ENCODE results near the gene DGKE.
A peak's percentile ranks its signal among the peaks of the same experiment; 100 is the strongest.

DNA sequence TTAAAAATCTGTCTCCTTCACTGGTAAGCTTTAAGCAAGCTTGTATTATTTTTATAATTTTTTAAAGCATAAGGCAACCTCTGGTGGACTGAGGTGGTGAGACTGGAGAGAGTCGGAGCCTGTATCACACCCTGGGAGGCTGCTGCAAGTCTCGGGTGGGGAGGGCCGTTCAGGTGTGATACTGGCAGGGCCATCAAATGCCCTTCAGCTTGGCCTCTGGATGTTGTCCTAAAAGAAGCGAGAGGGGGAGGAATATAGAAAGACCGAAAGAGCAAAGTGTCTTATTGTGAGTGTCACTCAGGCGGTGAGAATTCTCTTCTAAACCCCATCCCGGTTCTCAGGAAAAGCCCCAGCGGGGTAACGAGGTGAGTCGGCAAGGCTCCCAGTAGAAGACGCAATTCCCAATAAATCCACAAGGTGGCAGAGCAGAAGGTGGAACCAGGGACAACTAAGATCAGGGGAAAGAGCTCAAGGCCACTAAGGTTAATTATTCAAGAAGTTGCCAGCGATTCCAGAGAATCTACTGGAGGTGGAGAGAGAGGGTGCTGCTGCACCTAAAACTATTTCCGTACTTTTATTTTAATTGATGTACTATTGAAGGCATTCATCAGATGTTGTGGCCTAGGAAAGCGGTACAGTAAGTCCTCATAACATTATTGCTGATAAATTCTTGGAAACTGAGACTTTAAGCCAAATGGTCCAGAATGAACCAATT, 14.4 kb upstream of the DGKE start:
- TF ChIP-seq, protein P1, sequence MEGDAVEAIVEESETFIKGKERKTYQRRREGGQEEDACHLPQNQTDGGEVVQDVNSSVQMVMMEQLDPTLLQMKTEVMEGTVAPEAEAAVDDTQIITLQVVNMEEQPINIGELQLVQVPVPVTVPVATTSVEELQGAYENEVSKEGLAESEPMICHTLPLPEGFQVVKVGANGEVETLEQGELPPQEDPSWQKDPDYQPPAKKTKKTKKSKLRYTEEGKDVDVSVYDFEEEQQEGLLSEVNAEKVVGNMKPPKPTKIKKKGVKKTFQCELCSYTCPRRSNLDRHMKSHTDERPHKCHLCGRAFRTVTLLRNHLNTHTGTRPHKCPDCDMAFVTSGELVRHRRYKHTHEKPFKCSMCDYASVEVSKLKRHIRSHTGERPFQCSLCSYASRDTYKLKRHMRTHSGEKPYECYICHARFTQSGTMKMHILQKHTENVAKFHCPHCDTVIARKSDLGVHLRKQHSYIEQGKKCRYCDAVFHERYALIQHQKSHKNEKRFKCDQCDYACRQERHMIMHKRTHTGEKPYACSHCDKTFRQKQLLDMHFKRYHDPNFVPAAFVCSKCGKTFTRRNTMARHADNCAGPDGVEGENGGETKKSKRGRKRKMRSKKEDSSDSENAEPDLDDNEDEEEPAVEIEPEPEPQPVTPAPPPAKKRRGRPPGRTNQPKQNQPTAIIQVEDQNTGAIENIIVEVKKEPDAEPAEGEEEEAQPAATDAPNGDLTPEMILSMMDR (IDR thresholded peaks at IDR 0.05), result peak; percentile 79
- no peak for TF ChIP-seq FOXJ3 (CRISPR knock-in tag; IDR thresholded peaks at IDR 0.05; ENCODE audit: borderline replicate concordance)
- no peak for TF ChIP-seq JUN (CRISPR knock-in tag; IDR thresholded peaks at IDR 0.05)
- TF ChIP-seq, protein P2, sequence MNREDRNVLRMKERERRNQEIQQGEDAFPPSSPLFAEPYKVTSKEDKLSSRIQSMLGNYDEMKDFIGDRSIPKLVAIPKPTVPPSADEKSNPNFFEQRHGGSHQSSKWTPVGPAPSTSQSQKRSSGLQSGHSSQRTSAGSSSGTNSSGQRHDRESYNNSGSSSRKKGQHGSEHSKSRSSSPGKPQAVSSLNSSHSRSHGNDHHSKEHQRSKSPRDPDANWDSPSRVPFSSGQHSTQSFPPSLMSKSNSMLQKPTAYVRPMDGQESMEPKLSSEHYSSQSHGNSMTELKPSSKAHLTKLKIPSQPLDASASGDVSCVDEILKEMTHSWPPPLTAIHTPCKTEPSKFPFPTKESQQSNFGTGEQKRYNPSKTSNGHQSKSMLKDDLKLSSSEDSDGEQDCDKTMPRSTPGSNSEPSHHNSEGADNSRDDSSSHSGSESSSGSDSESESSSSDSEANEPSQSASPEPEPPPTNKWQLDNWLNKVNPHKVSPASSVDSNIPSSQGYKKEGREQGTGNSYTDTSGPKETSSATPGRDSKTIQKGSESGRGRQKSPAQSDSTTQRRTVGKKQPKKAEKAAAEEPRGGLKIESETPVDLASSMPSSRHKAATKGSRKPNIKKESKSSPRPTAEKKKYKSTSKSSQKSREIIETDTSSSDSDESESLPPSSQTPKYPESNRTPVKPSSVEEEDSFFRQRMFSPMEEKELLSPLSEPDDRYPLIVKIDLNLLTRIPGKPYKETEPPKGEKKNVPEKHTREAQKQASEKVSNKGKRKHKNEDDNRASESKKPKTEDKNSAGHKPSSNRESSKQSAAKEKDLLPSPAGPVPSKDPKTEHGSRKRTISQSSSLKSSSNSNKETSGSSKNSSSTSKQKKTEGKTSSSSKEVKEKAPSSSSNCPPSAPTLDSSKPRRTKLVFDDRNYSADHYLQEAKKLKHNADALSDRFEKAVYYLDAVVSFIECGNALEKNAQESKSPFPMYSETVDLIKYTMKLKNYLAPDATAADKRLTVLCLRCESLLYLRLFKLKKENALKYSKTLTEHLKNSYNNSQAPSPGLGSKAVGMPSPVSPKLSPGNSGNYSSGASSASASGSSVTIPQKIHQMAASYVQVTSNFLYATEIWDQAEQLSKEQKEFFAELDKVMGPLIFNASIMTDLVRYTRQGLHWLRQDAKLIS (CRISPR knock-in tag; IDR thresholded peaks at IDR 0.05; ENCODE audit: borderline replicate concordance), result no peak

All from WTC11 (cell line).